NCI-H748 treated with DMSO at 0.1 percent for 48 hours (cell line): Measurements from ENCODE around the gene PUM2.

ENCODE experiments used
- DNase-seq: peaks from one replicate; lab custom pipeline; 2025; lab: John Stamatoyannopoulos, UW

Gene PUM2

GRCh38 chr2:20229322-20230113, 121.1 kb downstream of the PUM2 start:
- no peak for DNase-seq

- DNase-seq, result no peak
These were observed 122.6 kb downstream of the PUM2 start for GRCh38 chr2:20227894-20228505.

GRCh38 chr2:20226152-20226545, 124.5 kb downstream of the PUM2 start:
- DNase-seq, result no peak

GRCh38 chr2:20225294-20226151, 125.1 kb downstream of the PUM2 start:
- peak; percentile 47 for DNase-seq

- DNase-seq, result peak; percentile 45
These were observed 125.8 kb downstream of the PUM2 start, which contains the start of gene SDC1 for GRCh38 chr2:20224716-20225293. Gene SDC1, minus strand, starts transcription at chr2:20225130. Its CDS starts 263 bp downstream, at chr2:20224867.

GRCh38 chr2:20224164-20224715, 126.4 kb downstream of the PUM2 start:
- DNase-seq, result no peak

GRCh38 chr2:20223407-20224163, 127.1 kb downstream of the PUM2 start:
- peak; percentile 57 for DNase-seq

GRCh38 chr2:20222769-20223406, 127.8 kb downstream of the PUM2 start:
- DNase-seq, result peak; percentile 57

- DNase-seq, result no peak
These were observed 128.5 kb downstream of the PUM2 start for GRCh38 chr2:20222014-20222768.

GRCh38 chr2:20221555-20221973, 129.1 kb downstream of the PUM2 start:
- DNase-seq, result no peak

- no peak for DNase-seq
These were observed 129.7 kb downstream of the PUM2 start for GRCh38 chr2:20220806-20221554.

GRCh38 chr2:20219763-20220380, 130.8 kb downstream of the PUM2 start:
- DNase-seq, result no peak

- no peak for DNase-seq
These were observed 132.0 kb downstream of the PUM2 start for GRCh38 chr2:20218331-20219320.

GRCh38 chr2:20217041-20217970, 133.3 kb downstream of the PUM2 start:
- DNase-seq, result no peak

- DNase-seq, result no peak
These were observed 134.3 kb downstream of the PUM2 start for GRCh38 chr2:20216130-20217025.
